Activated T-cell treated with anti-CD3 and anti-CD28 coated beads, Interleukin-2, amount 50 U/mL, for 72 hours (primary cell): ENCODE data around the gene LIN37. TPM values are rescaled to one million over a fixed set of nuclear protein-coding genes. Genes with fewer than 3 reads are reported as not detected.
"Not testable (repeated sequence)": the region's sequence is repeated elsewhere in the genome, so short reads cannot be mapped to it uniquely, and the experiment has no call there.

Experiments used
- ATAC-seq, 2 donors: fragments of 150-1000 bp; cut with Tn5 transposase; replicated peaks in 1 of 2; 2 replicates each; pipeline ENCODE4 v1.10.0; 2021; ENCODE audit warnings: moderate library complexity in 2 of 2, mild to moderate bottlenecking in 1 of 2
- DNase-seq, 2 donors: peaks; one replicate each; pipeline ENCODE4 v3.0.0; 2021 to 2022; ENCODE audit warnings: mixed read lengths in 1 of 2
- H3K27ac Mint-ChIP-seq: one replicate; pipeline ENCODE4 v1.8.0; 2022; ENCODE audit warnings: mild to moderate bottlenecking, moderate library complexity, mixed read lengths
- H3K27me3 Mint-ChIP-seq: one replicate; pipeline ENCODE4 v1.8.0; 2022; ENCODE audit warnings: low read depth, mixed read lengths
- H3K36me3 Mint-ChIP-seq, 2 donors: one replicate each; pipeline ENCODE4 v1.8.0; 2022; ENCODE audit warnings: mixed read lengths in 2 of 2, mild to moderate bottlenecking in 1 of 2; ENCODE audit not compliant: insufficient read depth in 2 of 2
- H3K4me1 Mint-ChIP-seq: one replicate; pipeline ENCODE4 v1.8.0; 2022; ENCODE audit warnings: low read depth, mixed read lengths
- H3K4me3 Mint-ChIP-seq, 2 donors: one replicate each; pipeline ENCODE4 v1.8.0; 2022; ENCODE audit warnings: mild to moderate bottlenecking in 2 of 2, mixed read lengths in 2 of 2, moderate library complexity in 2 of 2
- H3K9me3 Mint-ChIP-seq, 2 donors: one replicate each; pipeline ENCODE4 v1.8.0; 2022; ENCODE audit warnings: mixed read lengths in 2 of 2
- total RNA-seq, 2 donors: library from RNA; stranded (reverse); gene quantifications; one replicate each; pipeline ENCODE4 v1.2.3, GENCODE V29; 2022

Gene LIN37
- total RNA-seq, 2 donors from 2014 or later = 11.4 to 14.3 TPM

DNA sequence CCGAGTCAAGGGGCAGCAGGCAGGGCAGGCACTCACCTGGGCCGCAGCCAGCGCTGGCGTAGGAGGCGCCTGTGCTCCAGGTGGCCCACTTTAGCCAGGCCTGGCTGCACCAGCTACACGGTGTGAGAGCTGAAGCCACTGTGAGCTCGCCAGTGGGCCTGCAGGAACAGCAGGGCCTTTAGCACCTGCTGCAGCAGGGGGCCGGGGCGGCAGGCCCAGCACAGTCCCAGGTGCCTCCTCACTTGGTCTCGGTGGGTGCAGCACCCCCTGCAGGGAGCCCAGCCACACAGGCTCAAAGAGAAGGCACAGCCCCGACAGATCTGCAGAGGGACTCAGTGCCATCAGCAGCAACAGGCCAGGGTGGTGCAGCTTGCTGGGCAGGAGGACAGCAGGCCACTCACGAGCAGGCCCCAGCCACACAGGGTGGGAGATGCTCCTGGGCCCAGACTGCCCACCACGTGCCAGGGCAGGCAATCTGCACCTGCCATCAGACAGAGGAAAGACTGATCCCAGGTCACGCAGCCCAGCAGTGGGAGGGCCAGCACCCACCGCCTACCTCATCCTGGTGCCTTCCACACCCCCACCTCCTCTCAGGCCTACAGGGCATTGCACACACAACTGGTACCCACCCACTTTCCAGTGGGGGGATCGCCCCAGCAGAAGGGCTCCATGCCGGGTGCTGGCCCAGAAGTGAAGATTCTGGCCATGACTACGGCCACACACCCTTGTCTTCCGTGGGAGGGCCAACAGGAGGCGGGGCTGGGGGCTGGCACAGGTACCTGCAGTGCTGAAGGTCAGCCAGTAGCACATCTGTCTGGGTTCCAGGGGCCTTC is 42.8 kb downstream of the LIN37 start:
- Mint-ChIP-seq H3K27ac (no peak overlapping the region), H3K27me3 (peaks cover 5% of the 10 kb centered on the region), H3K4me1 (no peaks in the 10 kb centered on the region), H3K9me3 (no peaks in the 10 kb centered on the region), H3K36me3 (no peaks in the 10 kb centered on the region), H3K4me3 (no peak overlapping the region)
- DNase-seq (peak; percentile 17 to 18), ATAC-seq (peak; percentile 32 to 41)

DNA sequence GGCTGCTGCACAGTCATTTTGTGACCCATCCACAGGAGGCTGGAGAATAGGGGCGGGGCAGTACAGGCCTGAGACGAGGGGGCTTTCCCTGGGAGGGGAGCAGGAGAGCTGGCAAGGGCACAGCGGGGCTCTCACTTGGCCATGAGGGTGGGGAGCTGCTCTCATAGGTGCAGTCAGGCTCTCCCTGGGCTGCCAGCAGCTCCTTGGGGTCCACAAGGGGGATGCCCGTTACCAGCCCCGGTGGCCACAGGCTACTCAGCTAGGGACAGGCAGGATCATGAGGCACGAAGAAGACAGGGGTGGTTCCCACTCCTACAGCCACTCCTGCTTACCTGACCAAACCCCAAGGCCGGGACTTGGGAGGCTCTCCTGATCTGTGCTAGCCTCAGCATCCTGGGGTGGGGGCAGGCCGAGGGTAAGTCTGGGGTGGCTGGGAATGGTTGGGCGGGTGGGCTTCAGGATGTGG is 43.5 kb downstream of the LIN37 start:
- no peaks in the 10 kb centered on the region for H3K9me3 Mint-ChIP-seq
- H3K36me3 Mint-ChIP-seq = no peaks in the 10 kb centered on the region
- H3K27me3 Mint-ChIP-seq = peaks cover 12% of the 10 kb centered on the region
- peaks cover under 1% of the 10 kb centered on the region for H3K4me1 Mint-ChIP-seq
- no peak overlapping the region for H3K4me3 Mint-ChIP-seq
- no peak overlapping the region for H3K27ac Mint-ChIP-seq
- no peak for DNase-seq
- ATAC-seq = no peak

DNA sequence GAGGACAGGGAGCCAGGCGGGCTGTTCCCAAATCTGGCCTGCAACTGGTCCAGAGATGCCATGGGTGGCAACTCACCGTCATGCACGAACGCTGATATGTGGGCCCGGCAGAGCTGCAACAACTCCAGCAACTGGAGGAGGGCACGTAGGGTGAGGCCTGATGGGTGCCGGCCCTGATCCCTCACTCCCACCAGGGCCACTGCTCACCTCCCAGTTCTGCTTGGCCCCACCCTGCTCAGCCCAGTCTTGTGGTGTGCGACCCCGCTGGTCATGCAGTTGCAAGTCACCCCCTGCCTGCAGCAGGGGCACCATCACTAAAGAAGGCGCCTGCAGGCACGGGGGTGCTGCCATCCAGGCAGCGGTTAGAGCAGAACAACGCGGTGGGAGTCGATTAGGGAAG is 43.9 kb downstream of the LIN37 start:
- DNase-seq (no peak), ATAC-seq (no peak)
- Mint-ChIP-seq H3K27me3 (peaks cover 17% of the 10 kb centered on the region), H3K36me3 (no peaks in the 10 kb centered on the region), H3K4me3 (no peak overlapping the region), H3K4me1 (peaks cover 6% of the 10 kb centered on the region), H3K27ac (no peak overlapping the region), H3K9me3 (no peaks in the 10 kb centered on the region)

DNA sequence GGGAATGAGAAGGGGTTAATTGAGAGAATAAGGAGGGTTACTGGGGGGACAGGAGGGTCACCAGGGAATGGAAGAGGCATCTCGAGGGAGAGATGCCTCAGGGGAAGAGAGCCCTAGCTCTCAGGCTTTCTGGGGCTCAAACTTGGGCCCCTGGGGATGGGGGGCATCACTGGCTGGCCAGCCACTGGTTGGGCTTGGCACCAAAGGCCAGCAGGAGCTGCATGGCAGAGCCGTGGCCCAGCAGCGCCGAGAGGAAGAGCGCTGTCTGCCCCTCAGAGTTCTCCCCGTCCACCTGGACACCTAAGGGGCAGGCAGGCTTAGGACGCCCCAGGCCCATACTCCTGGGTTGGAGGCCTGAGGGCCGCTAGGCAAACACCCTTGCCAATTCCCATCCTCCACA is 44.5 kb downstream of the LIN37 start:
- Mint-ChIP-seq H3K9me3 (no peaks in the 10 kb centered on the region), H3K4me3 (no peak overlapping the region), H3K27ac (no peak overlapping the region), H3K4me1 (peaks cover 6% of the 10 kb centered on the region), H3K36me3 (no peaks in the 10 kb centered on the region), H3K27me3 (peaks cover 21% of the 10 kb centered on the region)
- ATAC-seq = no peak
- no peak for DNase-seq

DNA sequence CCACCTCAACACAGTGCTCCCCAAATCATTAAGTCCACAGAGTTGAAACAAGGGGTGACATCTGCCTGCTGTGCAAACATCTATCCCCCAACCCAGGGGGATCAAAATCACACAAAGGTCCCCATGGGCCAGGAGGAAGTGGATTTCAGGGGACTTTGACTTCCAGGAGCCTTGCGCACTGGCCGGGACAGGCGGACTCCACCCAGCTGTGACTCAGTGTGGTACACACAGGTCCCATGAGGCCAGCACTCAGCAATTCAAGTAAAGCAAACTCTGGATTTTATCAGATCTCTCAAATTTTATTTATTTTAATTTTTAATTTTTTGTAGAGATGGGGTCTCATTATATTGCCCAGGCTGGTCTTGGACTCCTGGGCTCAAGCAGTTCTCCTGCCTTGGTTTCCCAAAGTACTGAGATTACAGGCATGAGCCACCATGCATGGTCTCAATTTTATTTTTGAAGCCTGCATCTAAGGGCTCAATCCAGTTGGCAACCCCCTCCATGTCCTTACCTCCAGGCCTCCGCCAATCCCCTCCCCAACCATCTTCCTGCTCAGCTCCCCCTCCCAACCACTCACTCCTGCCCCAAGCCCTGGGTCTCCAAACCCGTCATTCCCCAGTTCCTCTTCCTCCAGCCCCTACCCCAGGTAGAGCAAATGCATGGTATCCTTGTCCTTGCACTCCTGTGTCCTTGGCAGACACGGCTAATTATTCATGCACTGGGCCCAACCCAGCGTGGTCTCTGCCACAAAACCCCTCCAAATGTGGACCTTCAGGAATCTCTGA is 45.2 kb downstream of the LIN37 start:
- ATAC-seq (no peak), DNase-seq (no peak)
- Mint-ChIP-seq H3K36me3 (no peaks in the 10 kb centered on the region), H3K27me3 (peaks cover 26% of the 10 kb centered on the region), H3K4me1 (peaks cover 6% of the 10 kb centered on the region), H3K4me3 (no peak overlapping the region), H3K9me3 (no peaks in the 10 kb centered on the region), H3K27ac (no peak overlapping the region)

DNA sequence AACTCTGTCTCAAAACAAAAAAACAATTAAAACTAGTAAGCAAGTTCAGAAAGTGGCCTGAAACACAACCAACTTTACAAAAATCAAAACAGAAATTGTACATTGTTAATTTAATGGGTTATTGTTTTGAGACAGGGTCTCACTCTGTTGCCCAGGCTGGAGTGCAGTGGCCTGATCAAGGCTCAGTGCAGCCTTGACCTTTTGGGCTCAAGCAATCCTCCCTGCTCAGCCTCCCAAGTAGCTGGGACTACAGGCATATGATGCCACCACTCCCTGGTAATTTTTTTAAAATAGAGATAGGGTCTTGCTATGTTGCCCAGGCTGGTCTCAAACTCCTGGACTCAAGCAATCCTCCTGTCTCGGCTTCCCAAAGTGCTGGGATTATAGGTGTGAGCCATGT is 47.2 kb downstream of the LIN37 start:
- peaks cover 26% of the 10 kb centered on the region for H3K27me3 Mint-ChIP-seq
- H3K36me3 Mint-ChIP-seq, H3K9me3 Mint-ChIP-seq, ATAC-seq, DNase-seq, H3K4me1 Mint-ChIP-seq, H3K27ac Mint-ChIP-seq, H3K4me3 Mint-ChIP-seq: not testable (repeated sequence)

DNA sequence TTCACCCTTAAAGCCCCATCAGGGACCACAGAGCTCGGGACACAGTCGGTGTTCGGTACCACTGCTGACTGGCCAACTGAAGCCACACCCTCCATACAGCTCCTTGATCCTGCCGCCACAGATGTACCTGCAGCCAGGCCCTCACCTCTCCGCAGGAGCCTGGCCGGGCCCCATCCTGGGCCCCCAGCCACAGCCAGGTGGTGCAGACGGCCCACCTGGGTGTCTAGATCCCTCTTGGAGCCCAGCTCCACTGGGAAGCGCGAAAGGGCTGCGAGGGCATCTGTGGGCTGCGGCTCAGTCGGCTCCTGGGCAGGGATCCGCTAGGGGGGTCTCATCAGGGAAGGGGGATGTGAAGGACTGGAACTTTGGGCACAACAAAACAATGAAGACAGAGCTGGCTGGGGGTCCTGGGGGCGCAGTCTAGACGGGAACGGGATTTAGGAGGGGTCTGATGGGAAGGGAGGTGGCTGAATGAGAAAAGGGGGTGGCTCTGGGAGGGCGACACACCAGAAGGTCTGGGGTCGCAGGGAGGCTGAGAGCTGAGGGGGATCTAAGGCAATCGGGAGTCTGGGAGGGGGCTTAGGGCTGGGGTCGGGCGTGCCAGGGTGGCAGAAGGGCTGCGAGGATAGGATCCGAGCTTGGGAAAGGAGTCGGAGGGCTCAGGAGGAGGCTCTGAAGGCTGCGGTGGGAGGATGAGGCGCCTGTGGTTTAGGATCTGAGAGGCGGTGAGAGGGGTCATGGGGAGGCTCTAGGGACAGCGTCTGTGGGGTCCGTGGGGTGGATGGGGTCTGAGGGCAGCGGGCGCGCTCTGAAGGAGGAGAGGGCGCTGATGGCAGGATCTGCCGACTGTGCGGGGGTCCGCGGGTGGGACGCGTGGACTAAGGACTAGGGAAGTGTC is 48.5 kb downstream of the LIN37 start:
- Mint-ChIP-seq H3K27me3 (peaks cover 26% of the 10 kb centered on the region), H3K9me3 (no peaks in the 10 kb centered on the region), H3K4me3 (peak overlapping the region in 1 of 2 donors; percentile 13), H3K4me1 (peaks cover 6% of the 10 kb centered on the region), H3K27ac (peak overlapping the region; percentile 30), H3K36me3 (no peaks in the 10 kb centered on the region)
- DNase-seq (no peak), ATAC-seq (peak in 1 of 2 donors; percentile 7)

DNA sequence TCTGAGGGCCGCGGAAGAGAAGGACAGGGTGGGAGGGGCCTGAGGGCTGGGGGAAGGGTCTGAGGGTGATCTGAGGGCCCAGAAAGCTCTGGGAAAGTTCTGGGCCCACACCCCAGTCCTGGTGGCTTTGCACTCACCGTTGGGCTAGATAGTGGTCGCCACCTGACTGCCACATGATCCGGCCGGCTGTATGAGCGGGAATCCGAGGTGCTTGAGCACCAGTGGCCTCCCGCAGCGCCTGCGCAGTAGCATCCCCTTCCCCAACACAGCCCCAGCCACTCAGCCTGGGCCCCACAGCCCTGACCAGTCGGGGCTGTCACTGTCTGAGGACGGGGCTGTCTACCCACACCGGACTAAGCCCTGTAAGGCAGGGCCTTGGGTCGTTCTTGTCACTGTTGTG is 49.3 kb downstream of the LIN37 start:
- ATAC-seq (peak; percentile 22 to 48), DNase-seq (peak in 1 of 2 donors; percentile 20)
- Mint-ChIP-seq H3K9me3 (no peaks in the 10 kb centered on the region), H3K27me3 (peaks cover 26% of the 10 kb centered on the region), H3K27ac (no peak overlapping the region), H3K4me1 (peaks cover 6% of the 10 kb centered on the region), H3K4me3 (no peak overlapping the region), H3K36me3 (no peaks in the 10 kb centered on the region)

DNA sequence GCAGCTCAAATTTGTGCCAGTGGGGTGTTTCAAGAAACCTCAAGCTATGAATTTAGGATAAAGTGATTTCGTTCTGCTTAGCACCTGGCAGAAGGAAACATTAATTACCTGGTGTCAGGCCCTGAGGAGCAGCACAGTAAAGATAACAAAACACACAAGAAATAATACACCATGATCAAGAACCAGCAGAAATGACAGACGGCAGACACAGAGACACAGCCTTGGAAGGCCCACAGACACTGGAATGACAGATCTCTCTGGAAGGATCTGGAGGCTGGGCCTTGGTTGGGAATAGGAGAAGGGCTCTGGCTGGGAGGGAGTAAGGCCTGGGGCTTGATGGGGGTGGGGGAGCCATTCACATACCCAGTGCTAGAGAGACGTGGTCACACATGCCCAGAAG is 53.5 kb downstream of the LIN37 start:
- ATAC-seq = no peak
- no peak overlapping the region for H3K27ac Mint-ChIP-seq
- no peaks in the 10 kb centered on the region for H3K9me3 Mint-ChIP-seq
- no peak for DNase-seq
- H3K27me3 Mint-ChIP-seq = peaks cover 14% of the 10 kb centered on the region
- H3K4me3 Mint-ChIP-seq = no peak overlapping the region
- H3K36me3 Mint-ChIP-seq = no peaks in the 10 kb centered on the region
- H3K4me1 Mint-ChIP-seq = peaks cover 10% of the 10 kb centered on the region

Other genes starting within 250 kb of the LIN37 start
- 1 to 10 TPM; 3.7 to 7.5 TPM for gene DMKN, start 234.9 kb upstream of the LIN37 start, total RNA-seq
- under 1 TPM in 1 of 2 donors, not detected in 1; 0.21 TPM for gene SBSN, start 220.3 kb upstream of the LIN37 start, total RNA-seq
- not detected for gene GAPDHS, start 215.1 kb upstream of the LIN37 start, total RNA-seq
- 10 to 100 TPM; 79.0 to 87.8 TPM for gene TMEM147, start 202.9 kb upstream of the LIN37 start, total RNA-seq
- gene ATP4A, start 184.9 kb upstream of the LIN37 start, total RNA-seq = not detected
- gene PMIS2, start 162.4 kb upstream of the LIN37 start, total RNA-seq = not detected
- 10 to 100 TPM; 39.2 to 55.3 TPM for gene HAUS5, start 135.8 kb upstream of the LIN37 start, total RNA-seq
- 100 to 1,000 TPM; 105 to 130 TPM for gene RBM42, start 119.5 kb upstream of the LIN37 start, total RNA-seq
- 1 to 10 TPM; 1.7 to 2.5 TPM for gene ETV2, start 106.8 kb upstream of the LIN37 start, total RNA-seq
- 100 to 1,000 TPM; 277 to 288 TPM for gene COX6B1, start 100.3 kb upstream of the LIN37 start, total RNA-seq
- gene UPK1A, start 82.1 kb upstream of the LIN37 start, total RNA-seq = under 1 TPM; 0.86 to 0.93 TPM
- 100 to 1,000 TPM; 147 to 192 TPM for gene ZBTB32, start 44.0 kb upstream of the LIN37 start, total RNA-seq
- 10 to 100 TPM; 63.0 to 71.5 TPM for gene KMT2B, start 30.6 kb upstream of the LIN37 start, total RNA-seq
- 100 to 1,000 TPM; 253 to 274 TPM for gene IGFLR1, start 6.1 kb upstream of the LIN37 start, total RNA-seq
- gene U2AF1L4, start 3.2 kb upstream of the LIN37 start, total RNA-seq = 10 to 100 TPM; 71.0 to 83.6 TPM
- gene PSENEN, start 2.9 kb upstream of the LIN37 start, total RNA-seq = 10 to 100 TPM; 50.7 to 53.7 TPM
- 1 to 10 TPM; 1.4 to 2.4 TPM for gene HSPB6, start 8.5 kb downstream of the LIN37 start, total RNA-seq
- gene PROSER3, start 9.6 kb downstream of the LIN37 start, total RNA-seq = 10 to 100 TPM; 38.9 to 47.8 TPM
- 10 to 100 TPM; 66.8 to 86.0 TPM for gene ARHGAP33, start 27.0 kb downstream of the LIN37 start, total RNA-seq
- not detected for gene PRODH2, start 64.3 kb downstream of the LIN37 start, total RNA-seq
- gene NPHS1, start 103.9 kb downstream of the LIN37 start, total RNA-seq = under 1 TPM; 0.22 to 0.74 TPM
- gene KIRREL2, start 108.3 kb downstream of the LIN37 start, total RNA-seq = 1 to 10 TPM; 3.0 to 5.6 TPM
- gene APLP1, start 120.0 kb downstream of the LIN37 start, total RNA-seq = 1 to 10 TPM; 2.4 to 7.7 TPM
- gene NFKBID, start 152.0 kb downstream of the LIN37 start, total RNA-seq = 10 to 100 TPM; 51.5 to 63.1 TPM
- 10 to 100 TPM; 56.1 to 71.9 TPM for gene HCST, start 154.0 kb downstream of the LIN37 start, total RNA-seq
- 1 to 10 TPM in 1 of 2 donors, not detected in 1; 1.3 TPM for gene TYROBP, start 159.7 kb downstream of the LIN37 start, total RNA-seq
- gene LRFN3, start 187.8 kb downstream of the LIN37 start, total RNA-seq = 1 to 10 TPM; 6.4 to 8.5 TPM
- 10 to 100 TPM; 24.0 to 24.2 TPM for gene SDHAF1, start 246.6 kb downstream of the LIN37 start, total RNA-seq